GM19238 (cell line): ENCODE measurements around the gene LCA5L.

Experiments used
- DNase-seq: peaks from one replicate; pipeline ENCODE4 v3.0.0; 2011; ENCODE audit warnings: low spot score; ENCODE audit not compliant: insufficient read length

Gene LCA5L

DNA sequence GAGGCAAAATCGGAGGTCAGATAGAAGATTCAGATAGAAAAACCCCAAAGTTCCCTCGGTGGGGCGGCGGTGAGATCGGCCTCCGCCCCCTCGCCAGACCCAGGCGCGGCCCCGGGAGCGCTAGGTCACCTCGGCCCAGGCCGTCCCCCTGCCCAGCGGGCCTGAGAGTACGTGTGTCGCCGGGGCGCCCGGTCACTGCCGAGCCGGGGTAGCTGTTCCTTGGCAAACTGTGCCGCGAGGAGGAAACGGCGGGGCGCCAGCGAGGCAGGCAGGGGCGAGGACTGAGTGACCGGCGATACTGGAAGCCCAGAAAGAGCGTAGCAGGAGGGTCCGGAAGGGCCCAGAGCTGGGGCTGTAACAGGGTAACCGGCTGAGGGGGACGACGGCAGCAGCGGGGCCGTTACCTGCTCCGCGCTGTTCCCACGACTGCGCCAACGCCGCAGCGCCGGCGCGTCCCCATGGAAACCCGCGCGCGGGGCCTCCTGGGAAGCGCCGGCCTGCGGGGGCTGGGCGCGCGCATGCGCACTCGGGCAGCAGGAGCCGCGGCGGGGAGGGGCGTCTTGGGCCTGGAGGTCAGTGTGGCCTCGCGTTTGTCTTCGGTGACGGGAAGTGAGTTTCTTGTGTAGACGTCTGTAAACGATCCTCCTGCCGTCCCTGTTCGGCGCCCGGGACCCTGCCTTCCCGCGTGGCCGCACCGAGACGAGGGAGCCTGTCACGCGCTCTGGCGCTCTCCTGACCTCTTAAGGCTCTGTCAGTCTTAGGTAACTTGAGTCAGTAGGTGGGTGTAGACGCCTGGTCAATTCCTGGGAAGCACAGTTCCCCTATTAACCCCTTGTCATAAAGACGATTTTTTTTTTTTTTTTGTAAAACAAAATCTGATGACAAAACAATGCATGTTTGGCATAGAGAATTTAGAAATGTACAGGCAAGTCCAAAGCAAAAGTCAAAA lies at the start of gene LCA5L:
TSS of gene LCA5L (minus strand) at position 458 of the 949 bp plus-strand sequence. CDS start 17,285 bp downstream, outside the sequence.
- DNase-seq, result peak; percentile 95

DNA sequence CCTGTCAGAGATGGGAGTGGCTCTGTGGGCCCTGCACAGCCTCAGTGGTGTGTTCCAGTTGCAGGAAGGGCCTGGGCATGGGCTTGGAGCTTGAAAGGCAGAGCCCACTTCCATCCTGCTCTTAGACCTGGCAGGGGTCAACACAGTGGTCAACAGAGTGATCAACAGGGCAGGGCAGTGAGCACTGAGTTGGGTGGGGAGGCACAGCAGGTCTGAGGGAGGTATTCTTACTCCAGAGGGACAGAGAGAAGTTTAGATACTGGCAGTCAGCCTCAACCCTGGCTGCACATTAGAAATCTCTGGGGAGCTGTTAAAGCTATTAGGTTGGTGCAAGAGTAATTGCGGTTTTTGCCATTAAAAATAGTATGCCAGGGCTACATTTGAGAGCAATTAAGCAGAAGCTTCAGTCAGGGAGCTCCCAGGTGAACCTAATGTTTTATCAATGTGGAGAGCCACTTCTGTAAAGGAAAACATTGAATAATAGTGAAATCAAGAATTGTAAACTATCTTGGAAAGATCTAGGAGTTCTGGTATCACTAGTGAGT lies 43.9 kb upstream of the LCA5L start:
- no peak for DNase-seq

- no peak for DNase-seq
These were observed 39.2 kb upstream of the LCA5L start for GRCh38 chr21:39484711-39485276.

DNA sequence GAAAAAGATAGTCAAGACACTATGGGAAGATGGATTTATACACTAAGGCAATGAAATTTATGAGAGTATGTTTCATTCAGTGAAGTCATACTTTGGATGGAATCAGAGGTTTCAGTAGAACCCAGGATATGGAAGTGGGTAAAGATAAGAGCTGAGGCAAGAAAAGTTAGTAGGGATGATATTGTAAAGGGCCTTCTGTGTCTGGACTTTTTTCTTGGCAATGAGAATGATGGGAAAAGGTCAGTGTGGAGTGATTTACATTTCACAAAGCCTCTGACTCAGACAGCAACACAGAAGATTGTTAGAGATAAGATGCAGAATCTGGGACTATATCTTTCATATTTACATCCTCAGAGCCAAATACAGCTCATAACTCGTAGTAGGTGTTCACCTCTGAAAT lies 38.3 kb upstream of the LCA5L start:
- DNase-seq, result no peak

DNA sequence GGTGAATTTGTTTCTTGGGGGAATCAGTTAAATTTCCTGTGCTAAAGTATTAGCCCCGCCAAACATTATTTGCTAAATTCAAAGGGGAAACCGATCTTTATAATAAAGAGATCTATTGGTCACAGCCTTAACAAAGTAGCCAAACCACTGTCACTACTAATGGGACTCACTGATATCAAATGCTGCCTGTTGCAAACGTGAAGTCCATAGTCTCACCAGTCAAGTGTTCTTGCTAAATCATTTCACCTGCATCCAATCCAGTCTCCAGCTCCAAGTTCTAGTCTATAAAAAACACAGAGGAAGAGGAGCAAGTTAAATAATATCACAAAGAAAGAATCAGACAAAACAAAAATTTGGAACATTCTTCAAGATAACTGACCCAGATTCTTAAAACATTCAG lies 36.3 kb upstream of the LCA5L start:
- DNase-seq, result no peak

DNA sequence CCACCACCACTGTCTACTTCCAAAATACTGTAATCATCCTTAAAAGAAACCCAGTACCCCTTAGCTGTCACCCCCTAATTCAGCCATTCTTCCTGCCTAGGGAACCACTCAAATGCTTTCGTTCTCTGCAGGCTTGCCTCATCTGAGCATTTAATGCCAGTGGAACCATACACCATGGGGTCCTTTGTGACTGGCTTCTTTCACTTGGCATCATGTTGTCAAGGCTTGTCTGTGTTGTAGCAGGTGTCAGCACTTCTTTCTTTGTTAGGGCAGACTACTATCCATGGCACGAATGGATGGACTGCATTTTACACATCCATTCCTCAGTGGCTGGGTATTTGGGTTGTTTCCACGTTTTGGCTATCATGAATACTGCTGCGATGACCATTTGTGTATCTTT lies 34.7 kb upstream of the LCA5L start:
- no peak for DNase-seq

DNA sequence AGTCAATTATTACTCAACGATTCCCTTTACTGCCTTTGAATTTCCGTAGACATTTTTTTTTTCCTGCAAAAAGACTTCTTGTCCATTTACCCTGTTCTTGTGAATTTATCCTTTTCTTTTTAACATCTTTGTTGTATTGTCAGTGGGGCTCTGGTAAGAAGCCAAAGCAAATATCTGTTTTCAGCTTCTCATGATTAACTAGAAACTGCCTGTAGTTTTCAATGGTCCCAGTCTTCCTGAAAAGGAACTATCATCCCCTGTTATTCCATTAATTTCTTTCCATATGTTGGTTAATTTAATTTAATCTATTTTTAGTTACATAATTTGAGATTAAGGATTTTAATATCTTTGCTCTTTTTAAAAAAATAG lies 34.2 kb upstream of the LCA5L start:
- no peak for DNase-seq

- DNase-seq, result no peak
These were observed 33.7 kb upstream of the LCA5L start for GRCh38 chr21:39479164-39479813.

DNA sequence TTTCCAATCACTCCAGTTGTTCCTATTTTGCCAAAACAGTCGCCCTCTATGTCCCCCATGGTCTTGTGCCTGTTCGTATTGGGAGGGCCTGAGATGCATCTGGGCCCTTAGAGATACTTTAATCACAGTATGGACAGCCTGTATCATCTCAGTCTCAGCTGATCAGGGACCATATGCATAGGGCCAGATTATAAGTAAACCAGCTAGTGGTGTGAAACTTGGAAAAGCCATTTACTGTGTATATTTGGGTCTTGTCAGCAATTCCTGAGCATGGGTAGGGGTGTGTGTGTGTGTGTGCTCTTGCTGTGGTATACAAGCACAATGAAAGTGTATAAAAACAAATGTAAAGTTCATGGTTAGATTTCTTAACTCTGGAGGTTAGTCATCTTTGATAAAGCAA lies 29.0 kb upstream of the LCA5L start:
- DNase-seq, result no peak

GRCh38 chr21:39472786-39473185 lies 27.2 kb upstream of the LCA5L start:
- DNase-seq, result no peak

- no peak for DNase-seq
These were observed 26.0 kb upstream of the LCA5L start for GRCh38 chr21:39471598-39471997.

DNA sequence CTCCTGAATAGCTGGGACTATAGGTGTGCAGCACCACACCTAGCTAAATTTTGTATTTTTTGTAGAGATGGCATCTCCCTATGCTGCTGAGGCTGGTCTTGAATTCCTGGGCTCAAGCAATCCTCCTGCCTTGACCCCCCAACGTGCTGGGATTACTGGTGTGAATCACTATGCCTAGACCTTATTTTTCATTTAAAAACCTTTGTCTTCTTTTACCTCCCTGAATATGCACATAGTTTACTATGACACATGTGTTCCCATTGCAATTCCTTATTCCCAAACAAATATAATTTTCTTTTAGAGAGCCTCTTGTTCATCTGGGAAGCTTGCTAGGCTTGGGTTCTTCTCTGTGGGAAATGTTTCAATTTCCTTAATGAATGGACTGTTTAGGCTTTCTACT lies 23.0 kb upstream of the LCA5L start:
- DNase-seq, result no peak

- no peak for DNase-seq
These were observed 22.2 kb upstream of the LCA5L start for GRCh38 chr21:39467746-39468145.

DNA sequence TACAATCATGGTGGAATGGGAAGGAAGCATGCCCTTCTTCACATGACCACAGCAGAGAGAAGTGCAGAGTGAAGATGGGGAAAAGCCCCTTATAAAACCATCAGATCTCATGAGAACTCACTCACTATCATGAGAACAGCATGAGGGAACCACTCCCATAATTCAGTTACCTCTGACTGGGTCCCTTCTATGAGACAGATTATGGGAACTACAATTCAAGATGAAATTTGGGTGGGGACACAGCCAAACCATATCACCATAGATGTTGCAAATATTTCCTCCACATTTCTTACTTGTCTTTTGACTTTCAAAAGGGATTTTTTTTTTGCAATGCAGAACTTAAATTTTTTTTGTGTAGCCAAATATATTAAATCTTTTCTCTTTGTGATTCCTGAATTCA lies 21.0 kb upstream of the LCA5L start:
- DNase-seq, result no peak

GRCh38 chr21:39463308-39463707 lies 17.7 kb upstream of the LCA5L start:
- no peak for DNase-seq

DNA sequence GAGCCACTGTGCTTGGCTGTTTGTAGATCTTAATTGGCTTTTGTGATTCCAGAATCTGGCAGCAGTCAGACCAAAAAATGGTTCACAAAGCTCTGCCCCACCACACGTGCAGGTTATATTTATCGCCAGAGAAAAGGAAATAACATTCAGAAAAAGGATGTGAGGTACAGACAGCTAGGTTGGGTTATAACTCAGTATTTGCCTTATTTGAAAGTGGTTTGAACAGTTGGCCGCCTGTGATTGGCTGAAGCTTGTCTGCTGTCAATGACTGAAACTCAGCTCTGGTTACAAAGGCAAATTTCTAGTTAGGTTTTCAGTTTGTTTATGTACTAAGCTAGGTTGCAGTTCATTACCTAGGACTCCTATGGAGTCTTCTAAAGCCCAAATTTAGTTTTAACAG lies 15.8 kb upstream of the LCA5L start:
- DNase-seq, result no peak

DNA sequence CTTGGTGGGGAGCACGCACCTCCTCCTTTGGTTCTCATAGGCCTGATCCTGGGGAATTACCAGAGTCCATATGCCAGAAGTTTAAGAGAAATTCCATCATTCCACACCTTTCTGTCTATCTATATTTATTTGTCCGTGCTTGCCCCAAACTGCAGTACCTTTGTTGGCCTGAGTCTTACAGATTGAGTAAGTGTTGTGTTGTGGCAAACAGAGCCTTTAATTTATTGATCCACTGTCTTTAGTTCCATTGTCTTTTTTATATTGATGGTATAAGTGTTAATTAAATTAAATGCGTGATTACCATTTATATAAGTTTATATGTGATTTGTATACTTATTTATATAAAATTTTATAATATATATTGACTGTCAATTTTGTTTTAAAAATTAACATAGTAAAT lies 11.1 kb upstream of the LCA5L start:
- no peak for DNase-seq

DNA sequence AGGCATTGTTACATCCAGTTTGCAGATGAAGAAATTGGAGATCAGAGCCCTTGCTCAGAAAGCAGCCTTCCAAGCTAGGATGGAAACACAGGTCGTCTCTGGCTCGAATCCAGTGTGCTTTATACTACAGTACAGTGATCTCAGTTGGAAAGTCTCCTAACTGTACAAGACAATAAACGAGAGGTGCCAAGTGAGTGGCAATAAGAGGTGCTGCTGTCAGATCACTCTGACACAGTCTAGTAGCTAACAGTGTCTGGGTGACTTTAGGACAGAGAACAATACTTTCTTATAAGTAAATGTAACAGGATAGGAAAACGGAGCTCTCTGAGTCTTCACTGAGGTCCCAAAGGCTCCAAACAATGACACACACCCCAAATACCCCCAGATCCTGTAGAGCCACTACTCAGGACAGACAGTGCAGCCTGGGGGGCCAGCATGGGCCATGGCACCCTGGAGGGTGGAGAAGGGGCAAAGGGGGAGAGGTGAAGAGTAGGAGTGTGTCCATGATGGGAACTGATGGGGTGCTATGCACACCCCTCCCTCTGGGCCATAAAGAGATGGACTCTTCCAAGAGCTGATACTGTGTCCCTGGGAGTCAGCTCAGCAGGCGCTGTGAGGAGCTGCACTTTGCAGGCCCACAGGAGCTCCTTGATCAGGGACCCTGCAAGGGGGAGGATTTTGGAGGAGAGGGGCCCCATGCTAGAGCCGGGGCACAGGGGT lies 9.5 kb upstream of the LCA5L start:
- DNase-seq, result no peak

DNA sequence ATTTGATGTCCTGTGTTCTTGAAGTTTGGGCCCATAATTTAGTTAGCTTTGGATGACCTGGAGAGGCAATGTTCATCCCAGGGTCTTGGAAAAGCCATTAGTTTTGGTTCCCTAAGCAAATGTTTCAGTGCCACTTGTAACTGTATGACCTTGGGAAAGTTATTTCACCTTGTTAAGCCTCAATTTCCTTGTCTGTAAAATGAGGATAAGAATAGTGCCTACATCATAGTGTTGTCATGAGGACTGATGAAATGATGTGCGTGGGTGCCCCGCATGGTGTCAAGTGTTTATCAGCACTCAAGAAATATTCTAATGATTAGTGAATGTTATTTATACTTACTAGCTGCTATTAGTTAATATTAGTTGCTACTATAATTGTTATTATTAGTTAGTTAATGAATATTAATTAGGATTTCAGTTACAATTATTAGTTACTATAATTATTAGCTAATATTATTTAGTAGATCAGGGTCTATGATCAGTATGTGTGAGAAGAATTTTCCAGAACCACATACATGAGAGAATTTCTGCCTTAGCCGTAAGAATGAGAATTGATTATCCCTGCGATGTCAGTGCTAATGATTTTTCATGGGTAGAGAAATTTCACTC lies 8.1 kb upstream of the LCA5L start:
- no peak for DNase-seq

DNA sequence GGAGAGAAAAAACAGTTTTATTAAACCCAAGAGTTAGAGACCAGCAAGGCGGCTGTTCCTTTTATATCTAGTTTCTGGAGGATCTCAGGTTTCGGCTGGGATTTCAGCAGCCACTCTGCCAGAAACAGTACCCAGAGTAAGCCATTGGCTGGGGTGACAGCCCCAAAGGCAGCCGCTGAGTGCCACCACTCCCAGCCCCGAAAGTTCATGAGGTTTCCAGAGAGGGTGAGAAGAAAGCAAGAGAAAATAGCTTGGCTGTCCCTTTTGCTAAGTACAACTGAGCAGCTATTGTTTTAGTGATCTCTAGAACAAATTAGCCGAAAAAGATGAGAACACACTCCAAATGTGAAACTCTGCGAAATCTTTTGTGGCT lies 7.4 kb upstream of the LCA5L start:
- DNase-seq, result no peak
